Hair follicular keratinocyte (primary cell): ENCODE measurements around the gene CMTM4. TPM values are rescaled to one million over a fixed set of nuclear protein-coding genes. Genes with fewer than 3 reads are reported as not detected.

ENCODE experiments used
- total RNA-seq: library from RNA; depleted of rRNA; stranded (reverse); fragments of >200 nt; gene quantifications from 2 replicates; pipeline ENCODE4 v1.2.3, GENCODE V29; 2015

Gene CMTM4
- 13.7 and 13.9 TPM in 2 replicates for total RNA-seq

DNA sequence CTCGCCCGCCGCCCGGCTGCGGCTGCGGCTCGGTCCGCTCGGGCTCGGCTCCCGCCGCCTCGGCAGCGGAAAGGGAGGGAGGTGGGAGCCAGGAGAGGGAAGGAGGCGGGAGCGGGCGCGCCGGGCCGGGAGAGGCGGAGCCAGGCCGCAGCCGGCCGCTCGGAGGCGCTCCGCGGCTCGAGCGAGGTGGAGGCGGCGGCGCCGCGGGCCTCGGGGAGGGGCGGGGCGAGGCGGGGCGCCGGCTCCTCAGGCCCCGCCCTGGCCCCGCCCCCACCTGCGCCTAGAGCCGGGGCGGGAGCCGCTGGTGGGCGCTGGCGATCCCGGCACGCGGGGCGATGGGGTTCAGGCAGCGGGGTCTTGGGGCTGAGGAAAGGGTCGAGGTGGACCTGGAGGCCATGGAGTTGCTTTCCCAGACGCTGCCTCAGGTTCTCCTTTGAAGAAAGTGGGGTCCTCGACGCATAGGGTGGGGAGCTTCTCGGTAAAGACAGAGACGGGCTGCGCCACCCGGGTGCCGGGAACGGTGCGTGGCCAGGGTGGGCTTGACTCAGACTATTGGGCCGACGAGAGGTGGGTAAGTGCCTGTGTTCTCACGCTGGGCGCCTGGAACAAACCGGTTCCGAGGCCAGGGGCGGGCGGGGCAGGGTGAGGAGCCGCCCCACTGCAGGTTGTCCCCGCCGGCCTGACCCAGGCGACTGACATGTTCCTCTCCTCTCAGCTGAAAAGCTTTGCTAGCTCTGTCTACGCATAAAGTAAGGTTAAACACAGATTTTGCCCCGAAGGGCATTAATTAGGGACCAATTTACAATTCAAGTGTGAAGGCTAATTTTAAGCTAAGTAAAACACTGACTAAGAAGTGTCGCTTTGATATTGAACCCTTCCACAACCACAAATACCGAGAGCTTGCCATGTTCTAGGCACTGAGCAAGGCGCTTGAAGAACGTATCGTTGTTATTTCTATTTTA, at the start of gene CMTM4:
Gene CMTM4 (minus strand): TSS at position 75 of the 962 bp plus-strand sequence. CDS start 218 bp downstream, outside the sequence.

DNA sequence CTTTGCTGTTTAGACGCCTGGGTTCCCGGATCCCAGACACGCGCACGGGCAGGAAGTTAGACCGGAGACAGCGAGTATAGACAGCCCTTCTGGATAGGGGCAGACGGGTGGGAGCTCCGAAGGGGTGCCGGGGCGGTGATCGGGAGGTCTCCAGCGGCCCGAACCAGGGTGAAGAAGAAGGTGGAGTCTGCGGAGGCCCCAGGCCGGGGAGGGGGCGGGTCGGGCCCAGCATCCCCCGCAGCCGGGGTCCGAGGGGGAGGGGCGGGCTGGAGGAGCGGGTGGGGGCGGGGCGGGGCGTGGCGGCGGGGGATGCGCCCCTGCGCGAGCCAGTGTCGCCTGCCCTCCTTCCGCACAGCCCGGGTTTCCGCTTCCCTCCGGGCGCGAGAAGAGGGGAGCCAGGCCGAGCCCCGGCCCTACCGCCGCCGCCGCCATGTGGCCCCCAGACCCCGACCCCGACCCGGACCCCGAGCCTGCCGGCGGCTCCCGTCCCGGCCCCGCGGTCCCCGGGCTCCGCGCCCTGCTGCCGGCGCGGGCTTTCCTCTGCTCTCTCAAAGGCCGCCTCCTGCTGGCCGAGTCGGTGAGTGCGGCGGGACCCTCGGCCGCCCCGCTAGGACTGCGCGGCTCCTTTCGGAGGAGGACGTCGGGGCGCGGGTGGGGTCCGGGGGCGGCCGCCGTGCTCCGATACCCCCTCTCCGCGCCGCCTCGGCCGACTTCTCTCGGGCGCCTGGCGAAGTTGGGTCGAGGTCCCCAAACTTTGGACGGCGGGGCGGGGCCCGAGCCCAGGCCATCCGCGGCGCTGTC, 92.0 kb downstream of the CMTM4 start, which contains the start of gene CMTM3:
Gene CMTM3 (plus strand): TSS at position 329 of the 801 bp plus-strand sequence. CDS start 102 bp downstream, at position 431.

DNA sequence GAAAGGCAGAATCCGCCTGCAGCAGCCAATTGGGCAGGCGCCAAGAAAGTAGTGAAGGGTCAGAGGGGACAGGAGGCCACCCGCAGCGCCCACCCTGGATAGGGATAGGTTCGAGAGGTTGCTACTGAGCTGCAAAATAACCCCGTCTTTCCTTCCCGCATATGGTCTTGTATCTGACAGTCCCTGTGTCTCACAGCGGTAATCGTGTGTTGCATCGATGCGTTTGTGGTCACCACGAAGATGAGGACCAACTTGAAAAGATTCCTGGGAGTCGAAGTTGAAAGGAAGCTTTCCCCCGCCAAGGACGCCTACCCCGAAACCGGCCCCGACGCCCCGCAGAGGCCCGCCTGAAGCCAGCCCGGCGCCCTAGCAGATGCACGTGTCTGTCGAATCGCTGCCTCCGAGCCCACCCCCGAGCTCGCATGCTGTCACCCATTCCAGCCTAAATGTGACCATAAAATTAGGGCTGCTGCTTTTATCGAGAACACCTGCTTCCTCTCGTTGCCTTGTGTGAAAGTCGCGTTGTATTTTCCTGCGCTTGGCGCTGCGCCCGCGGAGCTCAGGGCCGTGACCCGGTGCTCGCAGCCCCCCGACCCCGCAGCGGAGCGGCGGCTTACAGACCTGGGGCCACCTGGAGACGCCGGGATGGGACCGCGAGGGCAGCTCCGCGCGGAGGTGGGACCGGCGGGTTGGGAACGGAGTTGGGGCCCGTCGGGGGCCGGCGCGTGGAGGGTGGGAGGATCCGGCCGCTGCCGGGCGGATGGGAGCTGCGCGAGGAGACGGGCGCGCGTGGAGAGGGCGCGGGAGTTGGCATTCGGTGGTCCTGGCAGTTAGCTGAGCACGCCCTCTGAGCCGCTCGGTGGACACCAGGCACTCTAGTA, 117.7 kb downstream of the CMTM4 start, which contains the start of gene CMTM2:
Gene CMTM2 (plus strand): TSS at position 813 of the 881 bp plus-strand sequence. CDS start 145 bp downstream, outside the sequence.

DNA sequence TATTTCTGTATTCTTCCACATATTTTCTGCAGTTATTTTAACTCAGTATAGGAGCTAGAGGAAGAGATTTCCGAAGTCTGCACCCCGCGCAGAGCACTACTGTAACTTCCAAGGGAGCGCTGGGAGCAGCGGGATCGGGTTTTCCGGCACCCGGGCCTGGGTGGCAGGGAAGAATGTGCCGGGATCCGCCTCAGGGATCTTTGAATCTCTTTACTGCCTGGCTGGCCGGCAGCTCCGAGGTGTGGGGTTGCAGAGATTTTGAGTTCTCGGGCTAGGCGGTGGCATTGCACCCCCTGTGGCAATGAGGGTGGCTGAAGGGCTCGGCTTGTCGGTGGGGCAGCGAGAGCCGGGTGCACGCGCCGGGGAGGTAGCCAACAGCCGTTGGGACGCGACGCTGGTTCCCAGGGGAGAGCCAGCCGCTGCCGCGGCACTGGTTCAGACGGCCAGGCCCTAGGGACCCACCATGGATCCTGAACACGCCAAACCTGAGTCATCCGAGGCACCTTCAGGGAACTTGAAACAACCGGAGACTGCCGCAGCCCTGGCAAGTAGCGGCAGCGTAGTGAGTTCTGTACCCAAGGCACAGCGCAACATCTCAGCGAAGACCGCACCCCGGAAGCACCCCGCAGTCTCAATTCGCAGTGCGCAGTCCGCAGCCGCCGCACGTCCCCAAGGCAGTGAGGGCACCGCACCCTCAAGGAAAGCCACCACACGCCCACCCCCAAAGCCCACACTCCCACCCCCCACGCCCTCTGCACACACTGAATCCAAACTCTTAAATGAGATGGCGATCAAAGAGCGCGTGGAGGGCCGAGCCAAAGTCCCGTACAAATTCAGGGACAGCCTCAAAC, 130.3 kb downstream of the CMTM4 start, which contains the start of gene CMTM1:
Gene CMTM1 (plus strand): TSS at position 389 of the 851 bp plus-strand sequence. CDS start 75 bp downstream, at position 464.

Other genes with a start within 250 kb of the CMTM4 start
- gene TK2, start 146.6 kb downstream of the CMTM4 start, total RNA-seq: 22.1 and 31.2 TPM in 2 replicates
- 37.0 and 49.8 TPM in 2 replicates for gene CKLF, start 144.2 kb downstream of the CMTM4 start, total RNA-seq
- 0.39 and 0.49 TPM in 2 replicates for gene CMTM1, start 130.3 kb downstream of the CMTM4 start, total RNA-seq
- not detected in 2 replicates for gene CMTM2, start 117.3 kb downstream of the CMTM4 start, total RNA-seq
- 24.7 and 36.2 TPM in 2 replicates for gene CMTM3, start 92.0 kb downstream of the CMTM4 start, total RNA-seq
- 39.1 and 53.2 TPM in 2 replicates for gene DYNC1LI2, start 54.9 kb upstream of the CMTM4 start, total RNA-seq
- not detected in 2 replicates for gene TERB1, start 104.8 kb upstream of the CMTM4 start, total RNA-seq
- 73.7 and 119 TPM in 2 replicates for gene NAE1, start 134.2 kb upstream of the CMTM4 start, total RNA-seq
- not detected in 2 replicates for gene CA7, start 147.7 kb upstream of the CMTM4 start, total RNA-seq
- 8.0 and 9.2 TPM in 2 replicates for gene PDP2, start 183.8 kb upstream of the CMTM4 start, total RNA-seq
- gene CDH16, start 222.1 kb upstream of the CMTM4 start, total RNA-seq: 0.04 TPM in 1 of 2 replicates, not detected in the other
- 2.8 and 3.1 TPM in 2 replicates for gene RRAD, start 228.8 kb upstream of the CMTM4 start, total RNA-seq
- gene CIAO2B, start 237.7 kb upstream of the CMTM4 start, total RNA-seq: 91.1 and 118 TPM in 2 replicates
- 40.8 and 42.3 TPM in 2 replicates for gene CES2, start 238.8 kb upstream of the CMTM4 start, total RNA-seq